ENCODE measurements around the gene TTLL11.

TTLL11 gene

DNA sequence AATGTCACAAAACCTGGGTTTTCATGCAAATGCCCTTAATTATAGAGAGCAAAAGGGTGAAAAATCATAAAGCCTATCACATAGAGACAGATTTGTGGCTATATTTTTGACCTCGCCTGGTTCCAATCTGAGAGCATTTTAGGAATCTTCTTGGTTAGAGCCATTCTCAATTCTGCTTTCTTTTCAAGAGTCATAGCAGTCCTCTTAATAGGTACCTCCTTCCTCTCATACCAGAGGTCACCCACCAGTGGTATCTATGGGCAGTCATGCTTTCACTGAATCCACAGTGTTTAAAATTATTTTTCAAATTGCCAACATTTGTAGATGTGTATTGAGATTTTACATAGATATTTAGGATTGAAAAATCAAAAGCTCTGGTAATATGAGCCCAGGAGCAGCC, 226.2 kb downstream of the TTLL11 start:
- H3K4me3 ChIP-seq (ENCODE audit: control insufficient read depth, low read depth, low read length): no peak overlapping the region
- no peak for TF ChIP-seq CTCF (conservative IDR thresholded peaks at IDR 0.05; ENCODE audit: control insufficient read depth, insufficient read depth, low read depth, low read length)
- no peak for DNase-seq (ENCODE audit: low read depth)

- TF ChIP-seq CTCF (conservative IDR thresholded peaks at IDR 0.05; ENCODE audit: control insufficient read depth, insufficient read depth, low read depth, low read length): no peak
- DNase-seq (ENCODE audit: low read depth): no peak
- H3K4me3 ChIP-seq (ENCODE audit: control insufficient read depth, low read depth, low read length): no peak overlapping the region
Observed at GRCh38 chr9:121865884-121866283, 227.2 kb downstream of the TTLL11 start.

DNA sequence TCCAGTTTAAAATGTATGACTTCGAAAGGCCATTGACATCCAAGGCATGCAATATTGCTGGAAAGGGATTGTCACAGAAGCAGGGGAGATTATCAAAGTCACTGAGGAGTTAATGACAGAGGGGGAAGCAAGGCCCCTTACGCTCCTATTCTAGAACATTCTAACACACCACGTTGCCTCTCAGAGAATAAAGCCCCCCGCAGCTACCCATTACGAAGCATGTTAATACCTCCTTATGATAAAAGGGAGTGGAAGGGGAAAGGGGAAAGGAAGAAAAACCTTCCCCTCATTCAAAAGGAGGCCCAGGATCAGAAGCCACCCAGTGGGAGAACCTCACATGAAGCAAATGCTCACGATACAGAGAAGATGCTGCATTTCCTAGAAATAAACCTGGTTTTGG, 228.0 kb downstream of the TTLL11 start:
- no peak overlapping the region for H3K4me3 ChIP-seq (ENCODE audit: control insufficient read depth, low read depth, low read length)
- no peak for TF ChIP-seq CTCF (conservative IDR thresholded peaks at IDR 0.05; ENCODE audit: control insufficient read depth, insufficient read depth, low read depth, low read length)
- no peak for DNase-seq (ENCODE audit: low read depth)

DNA sequence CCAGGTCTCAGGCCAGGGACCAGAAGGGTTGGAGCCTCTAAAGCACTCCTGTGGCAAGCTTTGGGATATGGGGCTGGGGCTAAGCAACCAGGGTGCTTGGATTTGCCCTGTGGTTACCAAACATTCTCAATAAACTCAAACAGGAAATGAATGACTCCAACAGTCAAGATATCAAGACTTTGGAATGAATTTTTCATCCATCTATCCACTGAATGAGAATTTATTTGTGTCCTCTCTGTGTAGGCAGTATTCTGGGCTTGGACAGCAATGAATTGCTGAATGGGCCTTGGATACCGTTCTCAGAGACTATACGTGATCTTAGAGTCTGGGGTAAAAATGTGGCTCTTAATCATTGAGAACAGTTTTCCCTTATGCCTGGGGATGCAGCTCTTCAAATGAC, 229.2 kb downstream of the TTLL11 start:
- no peak overlapping the region for H3K4me3 ChIP-seq (ENCODE audit: control insufficient read depth, low read depth, low read length)
- no peak for DNase-seq (ENCODE audit: low read depth)
- no peak for TF ChIP-seq CTCF (conservative IDR thresholded peaks at IDR 0.05; ENCODE audit: control insufficient read depth, insufficient read depth, low read depth, low read length)

GRCh38 chr9:121862371-121863332, 230.5 kb downstream of the TTLL11 start:
- no peak for TF ChIP-seq CTCF (conservative IDR thresholded peaks at IDR 0.05; ENCODE audit: control insufficient read depth, insufficient read depth, low read depth, low read length)
- DNase-seq (ENCODE audit: low read depth): no peak

GRCh38 chr9:121861501-121862180, 231.5 kb downstream of the TTLL11 start:
- H3K4me3 ChIP-seq (ENCODE audit: control insufficient read depth, low read depth, low read length): no peak overlapping the region
- peak; percentile 45 for DNase-seq (ENCODE audit: low read depth)
- peak; percentile 45 for TF ChIP-seq CTCF (conservative IDR thresholded peaks at IDR 0.05; ENCODE audit: control insufficient read depth, insufficient read depth, low read depth, low read length)

More at GRCh38 chr9:121862371-121863332, 230.5 kb downstream of the TTLL11 start:
- H3K4me3 ChIP-seq (ENCODE audit: control insufficient read depth, low read depth, low read length): no peak overlapping the region

Measured in fibroblast of mammary gland (primary cell).